Gastroesophageal sphincter (tissue), 3 donors: ENCODE measurements around the gene MAP1B.

ENCODE experiments used
- CTCF ChIP-seq, 4 experiments: fragments of 200-600 bp in 2 of 4; fragments of 450-650 bp in 2 of 4; sonication (generic) in 1 of 4; IDR thresholded peaks; one replicate each; pipeline ENCODE4 v1.5.1; 2017 to 2019; ENCODE audit warnings: antibody characterized with exemption in 4 of 4, mild to moderate bottlenecking in 2 of 4, moderate library complexity in 2 of 4
- EP300 ChIP-seq: sonication (generic); formaldehyde crosslinking; IDR thresholded peaks from one replicate; pipeline ENCODE4 v1.6.1; 2017; ENCODE audit warnings: antibody characterized with exemption, mild to moderate bottlenecking

GRCh38 chr5:72140711-72141110 lies 33.4 kb downstream of the MAP1B start:
- no peak for TF ChIP-seq EP300
- TF ChIP-seq CTCF (IDR thresholded peaks at IDR 0.05): no peak
